Measurements from ENCODE around the gene DDN.

Gene DDN

DNA sequence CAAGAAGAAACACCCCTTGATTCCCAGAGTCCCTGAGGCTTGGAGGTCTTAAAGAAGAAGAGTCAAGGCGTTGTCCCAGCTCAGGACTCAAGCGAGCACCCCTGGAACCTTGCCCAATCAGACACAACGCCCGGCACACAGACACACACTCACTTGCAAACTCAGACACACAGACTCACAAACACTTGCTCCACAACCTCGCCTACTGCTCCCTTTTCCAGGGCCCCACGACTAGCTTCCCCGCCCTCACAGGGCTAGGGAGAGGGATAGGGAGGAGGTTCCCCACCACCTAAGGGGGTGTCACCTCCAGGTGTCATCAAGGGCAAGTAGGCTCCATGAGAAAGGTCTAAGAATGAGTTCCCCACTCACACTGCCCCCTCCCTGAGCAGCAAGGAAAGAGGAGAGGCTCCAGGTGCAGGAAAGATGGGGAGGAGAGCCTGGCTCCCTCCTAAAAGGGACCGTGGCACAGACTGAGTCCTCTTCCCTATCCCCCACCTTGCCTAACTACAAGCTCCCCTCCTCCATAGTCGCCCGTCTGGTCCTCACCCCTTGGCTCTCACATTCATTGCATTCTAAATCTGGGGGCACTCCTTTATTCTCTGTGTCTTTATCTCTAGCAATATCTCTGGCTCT is 28.4 kb downstream of the DDN start:
- H3K4me3 ChIP-seq (ENCODE audit: low read depth, low read length), result peak overlapping the region; percentile 50

DNA sequence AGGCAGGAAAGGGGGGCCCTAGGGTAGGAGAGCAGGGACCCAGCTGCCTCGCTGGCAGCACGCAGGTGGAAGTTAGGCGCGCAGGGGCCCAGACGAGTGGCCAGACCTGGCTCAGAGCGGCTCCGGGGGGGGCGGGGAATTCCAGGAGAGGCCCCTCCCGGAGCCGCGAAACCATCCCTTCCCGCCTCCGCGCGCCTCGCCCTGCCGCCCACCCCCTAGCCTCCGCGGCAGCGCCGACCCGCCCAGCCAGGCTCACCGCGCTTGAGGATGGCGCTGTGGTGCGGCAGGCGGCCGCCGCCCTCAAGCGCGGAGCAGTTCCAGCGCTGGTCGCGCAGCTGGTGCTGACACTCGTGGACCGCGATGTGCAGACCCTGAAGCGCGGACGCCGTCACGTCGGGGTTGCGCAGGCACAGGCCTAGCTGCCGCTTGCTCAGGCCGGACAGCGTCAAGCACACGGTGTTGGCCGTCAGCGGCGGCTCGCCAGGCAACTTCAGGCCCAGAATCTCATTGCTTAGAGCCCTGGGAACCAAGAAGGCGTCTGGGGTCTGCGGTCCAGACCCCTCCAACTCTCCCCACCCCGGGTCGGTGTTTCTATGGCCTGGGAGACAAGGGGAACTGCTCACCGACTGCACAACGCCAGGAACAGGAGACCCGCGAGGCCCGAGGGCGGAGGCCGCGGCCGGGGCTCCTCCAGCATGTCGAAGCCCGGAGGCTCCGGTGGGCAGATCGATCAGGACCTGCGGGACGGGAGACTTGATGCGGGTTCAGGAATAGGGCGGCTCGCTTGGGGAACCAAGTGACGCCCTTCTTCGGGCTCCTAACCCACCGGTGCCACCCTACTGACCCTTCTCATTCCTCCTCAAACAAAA is 29.1 kb downstream of the DDN start:
- H3K4me3 ChIP-seq (ENCODE audit: low read depth, low read length), result no peak overlapping the region
- no peak for DNase-seq (ENCODE audit: low read depth)
- TF ChIP-seq, protein P1, sequence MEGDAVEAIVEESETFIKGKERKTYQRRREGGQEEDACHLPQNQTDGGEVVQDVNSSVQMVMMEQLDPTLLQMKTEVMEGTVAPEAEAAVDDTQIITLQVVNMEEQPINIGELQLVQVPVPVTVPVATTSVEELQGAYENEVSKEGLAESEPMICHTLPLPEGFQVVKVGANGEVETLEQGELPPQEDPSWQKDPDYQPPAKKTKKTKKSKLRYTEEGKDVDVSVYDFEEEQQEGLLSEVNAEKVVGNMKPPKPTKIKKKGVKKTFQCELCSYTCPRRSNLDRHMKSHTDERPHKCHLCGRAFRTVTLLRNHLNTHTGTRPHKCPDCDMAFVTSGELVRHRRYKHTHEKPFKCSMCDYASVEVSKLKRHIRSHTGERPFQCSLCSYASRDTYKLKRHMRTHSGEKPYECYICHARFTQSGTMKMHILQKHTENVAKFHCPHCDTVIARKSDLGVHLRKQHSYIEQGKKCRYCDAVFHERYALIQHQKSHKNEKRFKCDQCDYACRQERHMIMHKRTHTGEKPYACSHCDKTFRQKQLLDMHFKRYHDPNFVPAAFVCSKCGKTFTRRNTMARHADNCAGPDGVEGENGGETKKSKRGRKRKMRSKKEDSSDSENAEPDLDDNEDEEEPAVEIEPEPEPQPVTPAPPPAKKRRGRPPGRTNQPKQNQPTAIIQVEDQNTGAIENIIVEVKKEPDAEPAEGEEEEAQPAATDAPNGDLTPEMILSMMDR (IDR thresholded peaks at IDR 0.05; ENCODE audit: control insufficient read depth, extremely low read depth, insufficient read depth), result no peak

More for the DNA sequence above, 28.4 kb downstream of the DDN start:
- TF ChIP-seq, protein P1 (IDR thresholded peaks at IDR 0.05; ENCODE audit: control insufficient read depth, extremely low read depth, insufficient read depth), result no peak
- DNase-seq (ENCODE audit: low read depth), result no peak

DNA sequence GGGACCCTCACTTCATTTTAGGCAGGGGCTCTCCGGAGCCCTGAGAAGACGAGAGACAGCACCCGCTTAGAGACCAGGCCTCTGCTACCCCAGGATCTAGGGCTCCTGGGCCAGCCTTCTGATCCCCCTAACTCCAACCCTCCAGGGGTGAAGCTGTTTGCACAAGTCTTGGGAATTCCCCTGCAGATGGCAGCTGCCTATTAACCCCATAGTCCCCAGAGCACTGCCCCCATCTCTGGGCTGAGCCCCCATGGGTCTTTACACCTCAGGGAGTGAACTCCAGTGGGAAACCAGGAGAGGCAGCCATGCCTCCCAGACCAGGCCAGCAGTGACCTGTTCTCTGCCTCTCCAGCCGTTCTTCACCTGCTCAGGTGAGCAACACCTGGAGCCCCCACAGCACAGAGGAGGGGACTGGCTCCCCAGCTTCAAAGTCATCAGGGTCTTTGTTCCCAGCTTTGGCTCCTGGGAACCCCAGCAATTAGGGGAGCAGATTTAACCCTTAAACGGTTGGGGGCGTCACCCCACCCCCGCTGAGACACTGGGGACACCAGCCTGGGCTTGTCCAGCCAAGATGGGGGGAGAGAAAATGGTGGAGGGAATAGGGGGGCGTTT is 29.9 kb downstream of the DDN start:
- TF ChIP-seq, protein P1 (IDR thresholded peaks at IDR 0.05; ENCODE audit: control insufficient read depth, extremely low read depth, insufficient read depth), result no peak
- DNase-seq (ENCODE audit: low read depth), result no peak
- H3K4me3 ChIP-seq (ENCODE audit: low read depth, low read length), result no peak overlapping the region

DNA sequence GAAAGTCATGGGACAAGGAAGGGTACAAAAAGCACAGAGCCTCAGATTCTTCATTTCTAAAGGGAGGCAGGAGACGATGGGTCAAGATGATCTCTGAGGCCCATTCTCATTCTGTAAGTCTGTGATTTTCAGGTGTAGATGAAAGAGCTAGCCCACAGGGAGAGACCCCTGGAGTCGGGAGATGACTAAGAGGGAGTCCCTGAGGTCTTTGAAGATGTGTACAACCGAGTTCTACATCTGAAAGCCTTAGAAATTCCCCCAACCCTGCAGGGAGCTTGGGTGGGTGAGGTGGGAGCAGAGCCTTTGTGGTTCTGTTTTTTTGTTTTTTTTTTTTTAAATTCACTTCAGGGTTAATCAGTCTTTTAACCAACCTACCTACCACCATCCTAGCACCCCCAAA is 30.7 kb downstream of the DDN start:
- TF ChIP-seq, protein P1 (IDR thresholded peaks at IDR 0.05; ENCODE audit: control insufficient read depth, extremely low read depth, insufficient read depth), result no peak
- no peak overlapping the region for H3K4me3 ChIP-seq (ENCODE audit: low read depth, low read length)
- no peak for DNase-seq (ENCODE audit: low read depth)

DNA sequence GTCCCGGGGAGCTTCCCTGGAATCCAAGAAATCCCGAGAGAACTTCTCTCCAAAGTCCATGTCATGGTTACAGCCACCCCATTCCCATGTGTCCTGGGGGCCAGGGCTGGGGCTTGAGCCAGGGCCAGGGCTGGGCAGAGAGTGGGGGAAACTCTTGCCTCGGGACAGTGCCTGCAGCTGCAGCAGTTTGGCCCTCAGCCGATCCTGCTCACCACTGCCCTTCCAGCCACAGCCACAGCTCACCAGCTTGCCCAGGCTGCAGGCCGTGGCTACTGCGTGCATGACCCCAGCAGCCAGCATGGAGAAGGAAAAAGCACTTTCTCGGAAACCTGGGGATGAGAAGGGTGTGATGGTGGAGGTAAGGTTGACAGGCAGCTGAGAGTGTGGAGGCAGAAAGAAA is 31.2 kb downstream of the DDN start:
- no peak overlapping the region for H3K4me3 ChIP-seq (ENCODE audit: low read depth, low read length)
- DNase-seq (ENCODE audit: low read depth), result no peak
- TF ChIP-seq, protein P1 (IDR thresholded peaks at IDR 0.05; ENCODE audit: control insufficient read depth, extremely low read depth, insufficient read depth), result no peak

DNA sequence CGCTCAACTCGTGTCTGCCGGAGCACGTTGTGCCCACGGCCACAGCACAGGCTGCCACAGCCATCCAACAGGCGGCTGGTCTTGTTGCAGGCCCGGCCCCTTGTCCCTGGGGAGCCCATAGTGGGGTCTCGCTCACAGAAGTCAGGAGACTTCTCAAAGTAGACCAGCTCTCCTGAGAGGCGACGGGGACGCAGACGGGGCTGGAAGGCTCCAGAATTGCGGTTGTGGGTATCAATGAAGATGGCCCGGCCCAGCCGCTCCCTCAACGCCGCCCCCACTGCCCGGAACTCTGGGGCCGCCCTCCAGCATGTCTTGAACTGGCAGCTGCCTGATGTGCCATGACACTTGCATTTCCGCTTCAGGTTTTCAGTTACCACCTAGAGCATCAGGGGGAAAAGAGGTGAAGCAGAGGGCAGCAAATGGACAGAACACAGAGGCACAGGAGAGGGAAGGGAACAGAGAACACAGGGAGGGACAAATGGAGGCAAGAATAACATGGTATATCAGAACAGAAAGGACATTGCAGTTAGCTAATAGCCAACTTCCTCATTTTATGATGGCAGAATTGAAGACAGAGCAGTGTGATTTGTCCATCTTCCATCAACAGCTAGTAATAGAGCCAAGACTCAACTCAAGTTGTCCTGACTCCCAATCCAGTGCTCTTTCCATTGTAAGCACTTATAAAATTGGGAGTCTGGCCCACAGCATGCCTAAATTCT is 32.8 kb downstream of the DDN start:
- DNase-seq (ENCODE audit: low read depth), result no peak
- TF ChIP-seq, protein P1 (IDR thresholded peaks at IDR 0.05; ENCODE audit: control insufficient read depth, extremely low read depth, insufficient read depth), result no peak
- no peak overlapping the region for H3K4me3 ChIP-seq (ENCODE audit: low read depth, low read length)
